ENCODE results near the gene FRMPD4.

FRMPD4 gene

GRCh38 chrX:12138361-12139313 lies at the start of gene FRMPD4:
Gene FRMPD4 (plus strand): TSS chrX:12138473. CDS start chrX:12138972, 499 bp downstream.
- H3K4me3 ChIP-seq (ENCODE audit: low read length) = no peak within 1 kb of the TSS
- no peak within 1 kb of the TSS for H3K9ac ChIP-seq (ENCODE audit: low read length)
- no peak within 1 kb of the TSS for H2AFZ ChIP-seq (ENCODE audit: low read length)

DNA sequence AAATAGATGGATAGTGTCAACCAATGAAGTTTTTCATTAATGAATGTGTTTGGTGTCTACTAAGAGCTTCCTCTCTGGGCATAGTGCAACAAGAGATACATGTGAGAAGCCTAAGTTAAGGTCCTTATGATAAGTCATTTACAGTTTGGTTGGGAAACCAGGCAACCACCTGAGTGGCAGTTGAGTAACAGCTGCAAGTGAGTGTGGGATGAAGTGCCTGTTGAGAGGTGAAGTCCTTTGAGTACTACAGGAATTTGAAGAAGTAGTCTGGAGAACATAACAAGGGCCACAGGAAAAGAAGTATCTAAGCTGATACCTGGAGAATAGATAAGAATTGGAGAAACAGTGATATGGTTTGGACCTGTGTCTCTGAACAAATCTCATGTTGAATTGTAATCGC lies 48.5 kb upstream of the FRMPD4 start:
- no peak for TF ChIP-seq CTCF (IDR thresholded peaks at IDR 0.05; ENCODE audit: low read length)
- no peak for TF ChIP-seq EZH2 (optimal IDR thresholded peaks at IDR 0.05; ENCODE audit: low read depth, low read length)
- TF ChIP-seq EZH2phosphoT487 (IDR thresholded peaks at IDR 0.05; ENCODE audit: low read length) = no peak
- H3K79me2 ChIP-seq (ENCODE audit: low read length) = no peaks in the 10 kb centered on the region
- no peaks in the 10 kb centered on the region for H4K20me1 ChIP-seq (ENCODE audit: insufficient read depth, low read length)
- H3K4me3 ChIP-seq (ENCODE audit: low read length) = no peak overlapping the region
- no peaks in the 10 kb centered on the region for H3K27me3 ChIP-seq (replicated peaks; ENCODE audit: insufficient read depth, low read length)
- H3K4me1 ChIP-seq (ENCODE audit: low read length) = no peaks in the 10 kb centered on the region
- no peak overlapping the region for H2AFZ ChIP-seq (ENCODE audit: low read length)
- H3K9ac ChIP-seq (ENCODE audit: low read length) = no peak overlapping the region
- H3K9me2 ChIP-seq (replicated peaks; ENCODE audit: insufficient read depth, low read length) = no peaks in the 10 kb centered on the region
- no peak overlapping the region for H3K27ac ChIP-seq (ENCODE audit: low read length)
- DNase-seq = no peak
- no peak overlapping the region for H3K4me2 ChIP-seq (ENCODE audit: low read depth, low read length)
- no peaks in the 10 kb centered on the region for H3K36me3 ChIP-seq (replicated peaks; ENCODE audit: insufficient read depth, low read length)
- no peaks in the 10 kb centered on the region for H3K9me3 ChIP-seq (replicated peaks; ENCODE audit: insufficient read depth, low read length)
- H3F3A ChIP-seq (ENCODE audit: insufficient read depth, low read length) = no peaks in the 10 kb centered on the region

More at GRCh38 chrX:12138361-12139313, at the start of gene FRMPD4:
- no peak for DNase-seq
- no peaks in the 10 kb centered on the region for H4K20me1 ChIP-seq (ENCODE audit: insufficient read depth, low read length)
- no peaks in the 10 kb centered on the region for H3K27me3 ChIP-seq (replicated peaks; ENCODE audit: insufficient read depth, low read length)
- H3K4me1 ChIP-seq (ENCODE audit: low read length) = no peaks in the 10 kb centered on the region
- no peaks in the 10 kb centered on the region for H3K79me2 ChIP-seq (ENCODE audit: low read length)
- no peaks in the 10 kb centered on the region for H3K36me3 ChIP-seq (replicated peaks; ENCODE audit: insufficient read depth, low read length)
- no peak within 1 kb of the TSS for H3K4me2 ChIP-seq (ENCODE audit: low read depth, low read length)
- TF ChIP-seq EZH2phosphoT487 (IDR thresholded peaks at IDR 0.05; ENCODE audit: low read length) = no peak
- no peak for TF ChIP-seq EZH2 (optimal IDR thresholded peaks at IDR 0.05; ENCODE audit: low read depth, low read length)
- no peak for TF ChIP-seq CTCF (IDR thresholded peaks at IDR 0.05; ENCODE audit: low read length)
- H3F3A ChIP-seq (ENCODE audit: insufficient read depth, low read length) = no peaks in the 10 kb centered on the region; the same call in 1 of the 2 replicates
- H3K9me3 ChIP-seq (replicated peaks; ENCODE audit: insufficient read depth, low read length) = no peaks in the 10 kb centered on the region
- H3K27ac ChIP-seq (ENCODE audit: low read length) = no peak within 1 kb of the TSS
- no peaks in the 10 kb centered on the region for H3K9me2 ChIP-seq (replicated peaks; ENCODE audit: insufficient read depth, low read length)

- no peaks in the 10 kb centered on the region for H3F3A ChIP-seq (ENCODE audit: insufficient read depth, low read length)
- no peak overlapping the region for H3K27ac ChIP-seq (ENCODE audit: low read length)
- H2AFZ ChIP-seq (ENCODE audit: low read length) = no peak overlapping the region
- H3K9ac ChIP-seq (ENCODE audit: low read length) = no peak overlapping the region
- H4K20me1 ChIP-seq (ENCODE audit: insufficient read depth, low read length) = no peaks in the 10 kb centered on the region
- no peaks in the 10 kb centered on the region for H3K4me1 ChIP-seq (ENCODE audit: low read length)
- H3K79me2 ChIP-seq (ENCODE audit: low read length) = no peaks in the 10 kb centered on the region
- no peak for TF ChIP-seq CTCF (IDR thresholded peaks at IDR 0.05; ENCODE audit: low read length)
- TF ChIP-seq EZH2phosphoT487 (IDR thresholded peaks at IDR 0.05; ENCODE audit: low read length) = no peak
- no peak for TF ChIP-seq EZH2 (optimal IDR thresholded peaks at IDR 0.05; ENCODE audit: low read depth, low read length)
- no peaks in the 10 kb centered on the region for H3K36me3 ChIP-seq (replicated peaks; ENCODE audit: insufficient read depth, low read length)
- DNase-seq = no peak
- H3K4me2 ChIP-seq (ENCODE audit: low read depth, low read length) = no peak overlapping the region
- no peaks in the 10 kb centered on the region for H3K27me3 ChIP-seq (replicated peaks; ENCODE audit: insufficient read depth, low read length)
- no peak overlapping the region for H3K4me3 ChIP-seq (ENCODE audit: low read length)
- no peaks in the 10 kb centered on the region for H3K9me3 ChIP-seq (replicated peaks; ENCODE audit: insufficient read depth, low read length)
- H3K9me2 ChIP-seq (replicated peaks; ENCODE audit: insufficient read depth, low read length) = no peaks in the 10 kb centered on the region
These were observed 25.0 kb upstream of the FRMPD4 start for GRCh38 chrX:12113321-12113720.
